Uterus (tissue), 2 donors: ENCODE measurements around the gene PSAT1.

ENCODE experiments used
- POLR2A ChIP-seq, 2 donors: fragments of 450-650 bp; IDR thresholded peaks; one replicate each; pipeline ENCODE4 v1.6.1; 2016; ENCODE audit warnings: antibody characterized with exemption in 2 of 2, mild to moderate bottlenecking in 1 of 2, moderate library complexity in 1 of 2
- TF ChIP-seq, protein P1 (sequence below), 4 experiments: fragments of 200-600 bp in 2 of 4; fragments of 450-650 bp in 2 of 4; sonication (generic) in 2 of 4; IDR thresholded peaks; one replicate each; pipeline ENCODE4 v1.5.1; 2016 to 2019; ENCODE audit warnings: antibody characterized with exemption in 4 of 4, mild to moderate bottlenecking in 2 of 4, moderate library complexity in 1 of 4

DNA sequence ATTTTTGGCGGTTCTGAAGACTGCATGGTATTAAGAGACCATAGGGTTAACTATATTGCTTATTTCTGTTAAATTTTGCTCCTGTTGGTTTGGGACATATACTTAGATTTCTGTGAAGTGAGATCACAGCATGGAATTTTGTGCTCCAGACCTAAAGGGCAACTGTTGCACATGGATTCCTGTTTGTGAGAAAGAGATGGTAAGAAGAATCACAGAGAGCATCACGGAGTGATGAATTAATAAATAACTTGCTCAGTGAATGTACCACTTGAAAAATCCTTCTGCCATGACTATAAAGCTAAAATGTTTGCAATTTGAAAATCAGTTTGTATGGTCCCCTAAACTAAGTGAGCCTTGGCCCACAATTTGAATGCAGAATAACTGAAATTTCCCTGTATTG lies 4.5 kb downstream of the PSAT1 start:
- TF ChIP-seq, protein P1, sequence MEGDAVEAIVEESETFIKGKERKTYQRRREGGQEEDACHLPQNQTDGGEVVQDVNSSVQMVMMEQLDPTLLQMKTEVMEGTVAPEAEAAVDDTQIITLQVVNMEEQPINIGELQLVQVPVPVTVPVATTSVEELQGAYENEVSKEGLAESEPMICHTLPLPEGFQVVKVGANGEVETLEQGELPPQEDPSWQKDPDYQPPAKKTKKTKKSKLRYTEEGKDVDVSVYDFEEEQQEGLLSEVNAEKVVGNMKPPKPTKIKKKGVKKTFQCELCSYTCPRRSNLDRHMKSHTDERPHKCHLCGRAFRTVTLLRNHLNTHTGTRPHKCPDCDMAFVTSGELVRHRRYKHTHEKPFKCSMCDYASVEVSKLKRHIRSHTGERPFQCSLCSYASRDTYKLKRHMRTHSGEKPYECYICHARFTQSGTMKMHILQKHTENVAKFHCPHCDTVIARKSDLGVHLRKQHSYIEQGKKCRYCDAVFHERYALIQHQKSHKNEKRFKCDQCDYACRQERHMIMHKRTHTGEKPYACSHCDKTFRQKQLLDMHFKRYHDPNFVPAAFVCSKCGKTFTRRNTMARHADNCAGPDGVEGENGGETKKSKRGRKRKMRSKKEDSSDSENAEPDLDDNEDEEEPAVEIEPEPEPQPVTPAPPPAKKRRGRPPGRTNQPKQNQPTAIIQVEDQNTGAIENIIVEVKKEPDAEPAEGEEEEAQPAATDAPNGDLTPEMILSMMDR (IDR thresholded peaks at IDR 0.05), result no peak
- TF ChIP-seq POLR2A (IDR thresholded peaks at IDR 0.05), result no peak
